Pancreas (tissue), 10 donors: ENCODE measurements around the gene ETS2. TPM values are rescaled to one million over a fixed set of nuclear protein-coding genes. Genes with fewer than 3 reads are reported as not detected.

Source experiments
- ATAC-seq, 4 donors: fragments of 200-7000 bp; cut with Tn5 transposase; one replicate each; pipeline versions ENCODE4 v1.8.0 to v1.9.1; 2020; ENCODE audit warnings: mild to moderate bottlenecking in 4 of 4, moderate library complexity in 4 of 4
- DNase-seq, 6 donors: peaks; one replicate each; pipeline ENCODE4 v3.0.0-alpha.2; 2020
- FAIRE-seq: peaks from 2 replicates; lab custom pipeline; 2012; peaks lifted over from hg19 to GRCh38; lab: Jason Lieb, UNC
- H3K27ac ChIP-seq, 4 donors: fragments of 200-600 bp; sonication (generic); 1 replicate in 3 of 4; 2 replicates in 1 of 4; pipeline versions ENCODE4 v1.5.0 to v1.8.0; 2020
- H3K27me3 ChIP-seq, 4 donors: fragments of 200-600 bp; one replicate each; pipeline ENCODE4 v1.8.0; 2021
- H3K36me3 ChIP-seq, 3 donors: fragments of 200-600 bp; sonication (generic) in 1 of 3; one replicate each; pipeline versions ENCODE4 v1.5.0 to v1.8.0; 2020 to 2021
- H3K4me1 ChIP-seq, 3 donors: fragments of 200-600 bp; one replicate each; pipeline ENCODE4 v1.8.0; 2021
- H3K4me3 ChIP-seq, 4 donors: fragments of 200-600 bp; sonication (generic) in 2 of 4; one replicate each; pipeline versions ENCODE4 v1.5.0 to v1.8.0; 2020 to 2021
- H3K9me3 ChIP-seq, 4 donors: fragments of 200-600 bp; one replicate each; pipeline ENCODE4 v1.8.0; 2021
- CTCF ChIP-seq, 4 donors: fragments of 200-600 bp; sonication (generic) in 3 of 4; IDR thresholded peaks; one replicate each; pipeline versions ENCODE4 v1.5.0 to v1.8.0; 2021; ENCODE audit warnings: antibody characterized with exemption in 4 of 4
- WGBS, 2 donors: extraction: QIAGEN DNeasy Blood & Tissue Kit; methylation state at CpG; one replicate each; pipeline ENCODE4 v1.1.7; 2013; 5-methylcytosine and 5-hydroxymethylcytosine counted together
- intact Hi-C, 3 donors: fragments of 100-400 bp; cut with DNase I; formaldehyde crosslinking; loops; one replicate each; pipeline versions ENCODE4 v1.11.1 to v1.14.2; 2022
- polyA plus RNA-seq, 2 donors: library from polyadenylated mRNA; stranded (reverse); fragments of 200-250 nt; gene quantifications; one replicate each; pipeline ENCODE4 v1.2.3, GENCODE V29; 2013
- total RNA-seq, 6 donors: library from RNA; stranded (reverse); fragmentation: NEBNext Ultra II Directional in 4 of 6; extraction: Animal tissue kit (Norgen Biotek cat#: 25700) in 4 of 6; gene quantifications; one replicate each; pipeline versions ENCODE4 v1.2.1 to v1.2.4, GENCODE V29; 2021 to 2023
- donor health status: healthy with polysubstance abuse.
- donor health status: DM: no; HTN: no; CAD: no; lungs with moderate emphysema.
- donor health status: DM: no; HTN: no; CAD: no.
- donor health status: control.
- donor health status: control.
- donor health status: Bipolar disorder and iron deficiency.
- donor health status: DM: yes; HTN: yes; CAD: no.
- donor health status: DM: no; HTN: no; CAD: no.
- donor health status: DM: no; HTN: no; CAD: no.
- donor health status: DM: yes; HTN: yes; CAD: no.

Gene ETS2
- total and polyA plus RNA-seq, 8 donors = 10.6 to 30.0 (median 17.9) TPM

DNA sequence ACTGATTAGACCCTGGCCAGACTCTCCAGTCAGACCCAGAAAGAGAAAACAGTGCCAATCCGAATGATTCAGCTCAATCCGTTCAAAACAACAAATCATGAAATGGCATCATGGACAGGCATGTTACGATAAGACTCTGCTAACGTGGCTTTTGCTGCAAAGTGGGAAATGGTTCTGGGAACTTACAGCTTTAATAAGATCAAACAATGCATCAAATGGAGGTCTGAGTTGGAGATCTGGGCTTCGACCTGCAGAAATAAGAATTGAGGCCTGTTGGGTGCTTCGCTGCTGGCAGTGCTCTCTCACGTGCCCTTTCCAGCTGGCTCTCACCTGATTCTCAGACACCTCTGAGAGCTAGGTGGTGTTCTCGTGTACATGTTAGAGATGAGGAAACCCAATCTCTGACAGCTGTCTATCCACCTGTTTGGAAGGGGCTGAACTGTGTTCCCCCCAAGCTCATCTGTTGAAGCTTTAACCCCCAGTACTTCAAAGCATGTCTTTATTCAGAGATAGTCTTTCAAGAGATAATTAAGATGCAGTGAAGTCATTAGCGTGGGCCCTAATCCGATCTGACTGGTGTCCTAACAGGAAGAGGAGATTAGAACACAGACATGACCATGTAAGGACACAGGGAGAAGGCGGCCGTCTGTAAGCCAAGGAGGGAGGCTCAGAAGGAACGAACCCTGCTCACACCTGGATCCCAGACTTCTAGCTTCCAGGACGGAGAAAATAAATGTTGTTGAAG, 45.5 kb upstream of the ETS2 start:
- no peaks in the 10 kb centered on the region for H3K27me3 ChIP-seq
- TF ChIP-seq CTCF (IDR thresholded peaks at IDR 0.05) = no peak
- H3K4me3 ChIP-seq = no peak overlapping the region
- no peak overlapping the region for H3K27ac ChIP-seq
- 70 to 81% methylated on average over 14 of the region's 14 CpGs for WGBS, 2 donors
- DNase-seq (no peak), ATAC-seq (no peak), FAIRE-seq (no peak)
- no peaks in the 10 kb centered on the region for H3K9me3 ChIP-seq
- intact Hi-C loops = no loop called here
- H3K4me1 ChIP-seq = no peaks in the 10 kb centered on the region
- no peaks in the 10 kb centered on the region for H3K36me3 ChIP-seq

- TF ChIP-seq CTCF (IDR thresholded peaks at IDR 0.05) = no peak
- no peak for DNase-seq
- H3K4me3 ChIP-seq = no peak overlapping the region
- no peaks in the 10 kb centered on the region for H3K27me3 ChIP-seq
- no peak overlapping the region for H3K27ac ChIP-seq
- no peak for ATAC-seq
- WGBS, 2 donors = 56 to 61% methylated on average over 7 of the region's 7 CpGs
- intact Hi-C loops = no loop called here
- no peaks in the 10 kb centered on the region for H3K9me3 ChIP-seq
- H3K36me3 ChIP-seq = no peaks in the 10 kb centered on the region
- H3K4me1 ChIP-seq = no peaks in the 10 kb centered on the region
- no peak for FAIRE-seq
Measured at GRCh38 chr21:38760762-38761155, 45.0 kb upstream of the ETS2 start.

GRCh38 chr21:38761531-38761930, 44.2 kb upstream of the ETS2 start:
- DNase-seq (no peak), ATAC-seq (no peak), FAIRE-seq (no peak)
- Histone ChIP-seq H3K36me3 (no peaks in the 10 kb centered on the region), H3K4me3 (no peak overlapping the region), H3K9me3 (no peaks in the 10 kb centered on the region), H3K27ac (no peak overlapping the region), H3K27me3 (no peaks in the 10 kb centered on the region), H3K4me1 (peaks cover 0 to under 1% (median 0%) of the 10 kb centered on the region in 3 donors)
- intact Hi-C loops = no loop called here
- no peak for TF ChIP-seq CTCF (IDR thresholded peaks at IDR 0.05)
- 65 to 66% methylated on average over 4 of the region's 4 CpGs for WGBS, 2 donors

DNA sequence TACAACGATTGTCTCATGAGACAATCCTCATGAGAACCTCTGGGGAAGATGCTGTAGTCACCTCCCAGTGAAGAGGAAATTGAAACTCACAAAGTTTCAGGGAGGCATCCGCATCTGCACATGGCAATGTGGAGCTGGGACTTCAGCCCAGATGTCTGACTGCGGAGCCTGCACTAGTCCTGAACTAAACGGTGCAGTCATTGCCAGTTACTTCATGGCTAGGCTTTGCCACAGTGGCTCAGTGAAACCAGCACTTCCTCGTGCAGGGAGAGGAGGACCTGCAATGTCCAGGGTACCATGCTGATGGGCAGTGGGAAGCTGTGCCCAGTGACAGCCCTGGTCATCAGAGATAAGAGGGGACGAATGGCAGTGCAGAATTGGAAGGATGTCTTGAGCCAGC, 40.7 kb upstream of the ETS2 start:
- no peak for ATAC-seq
- no peaks in the 10 kb centered on the region for H3K9me3 ChIP-seq
- H3K4me1 ChIP-seq = peaks cover 0 to 3% (median 0%) of the 10 kb centered on the region in 3 donors
- TF ChIP-seq CTCF (IDR thresholded peaks at IDR 0.05) = no peak
- H3K4me3 ChIP-seq = no peak overlapping the region
- H3K36me3 ChIP-seq = no peaks in the 10 kb centered on the region
- intact Hi-C loops = no loop called here
- 67 to 69% methylated on average over 6 of the region's 6 CpGs for WGBS, 2 donors
- no peak for FAIRE-seq
- H3K27ac ChIP-seq = no peak overlapping the region
- no peak for DNase-seq
- H3K27me3 ChIP-seq = no peaks in the 10 kb centered on the region
